GM21360 (cell line): ENCODE data around the gene COG2.
"Not testable (repeated sequence)": the region's sequence is repeated elsewhere in the genome, so short reads cannot be mapped to it uniquely, and the experiment has no call there.

Experiments used
- ATAC-seq: cut with Tn5 transposase; IDR thresholded peaks from one replicate; pipeline ENCODE4 v1.9.1; 2021; ENCODE audit warnings: mild to moderate bottlenecking, moderate library complexity; ENCODE audit not compliant: unreplicated experiment

Gene COG2

GRCh38 chr1:230674581-230674980, 32.3 kb downstream of the COG2 start:
- ATAC-seq = no peak

GRCh38 chr1:230677200-230677599, 34.9 kb downstream of the COG2 start:
- no peak for ATAC-seq

DNA sequence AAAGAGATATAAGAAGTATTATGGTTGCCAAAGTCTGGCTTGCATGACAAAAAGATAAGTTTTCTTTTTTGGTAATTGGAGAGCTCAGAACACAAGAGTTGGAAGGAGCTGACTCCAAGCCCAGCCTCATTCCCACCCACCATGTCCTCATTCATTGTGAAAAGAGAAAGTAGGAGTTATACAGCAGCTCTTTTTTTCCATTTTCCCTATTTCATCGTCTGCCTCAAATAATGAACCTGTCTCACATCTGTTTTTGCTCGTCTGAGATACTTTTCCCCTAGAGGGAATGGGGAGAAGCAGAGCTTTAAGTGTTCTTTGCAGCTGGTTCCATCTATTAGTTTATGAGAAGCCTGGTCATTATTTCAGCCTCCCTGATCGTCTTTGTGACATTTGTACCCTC, 36.9 kb downstream of the COG2 start:
- ATAC-seq = no peak

- ATAC-seq = no peak
Observed at GRCh38 chr1:230679825-230680224, 37.5 kb downstream of the COG2 start.

DNA sequence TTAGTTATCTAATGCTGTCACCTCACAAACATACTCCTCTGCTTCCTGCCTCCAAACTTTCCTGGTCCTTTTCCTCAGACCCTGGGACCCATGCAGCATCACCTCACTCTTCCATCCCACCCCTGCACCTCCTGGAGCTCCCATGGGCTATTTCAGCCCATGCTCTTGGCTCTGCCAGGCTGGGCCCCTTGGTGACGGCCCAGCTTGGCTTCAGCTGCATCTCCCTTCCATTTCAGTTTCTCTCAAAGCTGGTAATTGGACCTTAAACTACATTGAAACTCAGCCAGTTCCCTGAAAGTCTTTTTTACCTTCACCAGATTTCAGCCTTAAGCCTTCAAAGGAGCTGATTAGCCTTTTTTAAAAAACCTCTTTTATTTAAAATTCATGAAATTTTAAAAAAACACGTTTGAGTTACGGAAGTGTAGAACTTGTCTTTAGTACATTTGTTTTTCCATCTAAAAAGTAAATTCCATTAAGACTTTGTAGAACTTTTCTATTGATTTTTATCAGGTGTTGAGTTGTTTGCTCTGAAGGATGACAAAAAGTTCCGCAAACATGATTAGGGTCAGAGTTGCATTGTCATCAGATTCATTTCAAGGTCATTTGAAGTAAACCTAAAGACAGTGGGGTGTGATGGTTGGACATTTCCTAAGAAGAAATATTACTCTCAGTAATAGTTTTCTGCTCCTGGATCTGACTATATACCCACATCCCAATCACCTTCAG, 38.2 kb downstream of the COG2 start:
- ATAC-seq = no peak

DNA sequence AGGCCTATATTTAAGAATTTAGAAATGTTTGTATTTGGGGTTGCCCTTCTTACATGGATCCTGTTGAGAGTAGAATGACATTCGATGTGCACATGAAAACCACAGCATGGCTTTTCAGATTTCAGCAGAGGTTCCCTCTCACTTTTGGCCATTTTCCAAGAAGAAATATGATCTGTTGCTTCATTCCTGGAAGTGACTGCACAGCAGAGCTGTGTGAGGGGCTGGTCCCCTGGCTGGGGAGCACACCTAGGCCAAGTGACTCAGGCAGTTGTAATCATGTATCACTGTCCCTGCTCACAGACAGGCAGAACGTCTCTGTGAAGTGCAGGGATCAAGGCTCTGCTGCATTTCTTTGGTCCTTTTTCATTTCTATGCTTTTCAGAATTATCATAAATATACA, 39.3 kb downstream of the COG2 start:
- no peak for ATAC-seq

- ATAC-seq = no peak
Observed at GRCh38 chr1:230682274-230682673, 40.0 kb downstream of the COG2 start.

GRCh38 chr1:230682882-230683610, 40.8 kb downstream of the COG2 start:
- ATAC-seq = no peak

- ATAC-seq = no peak
Observed at GRCh38 chr1:230684146-230684545, 41.9 kb downstream of the COG2 start.

DNA sequence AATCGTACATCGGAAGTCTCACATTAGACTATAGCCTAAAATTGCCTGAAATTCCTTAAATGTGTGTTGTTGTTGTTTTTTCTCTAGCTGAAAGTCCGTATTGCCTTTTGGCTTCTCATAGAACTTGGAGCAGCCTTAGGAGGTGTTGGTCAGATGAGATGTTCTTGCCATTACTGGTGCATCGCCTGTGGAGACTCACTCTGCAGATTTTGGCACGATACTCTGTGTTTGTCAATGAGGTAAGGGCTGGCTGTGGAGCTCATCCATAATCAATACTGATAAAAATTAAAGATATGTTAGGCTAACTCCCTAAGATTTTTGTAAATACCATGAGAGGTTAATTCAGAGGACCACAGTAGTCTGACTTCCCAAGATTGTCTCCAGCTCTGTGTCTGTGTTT, 42.7 kb downstream of the COG2 start:
- no peak for ATAC-seq

- ATAC-seq = no peak
Observed at GRCh38 chr1:230686747-230687146, 44.5 kb downstream of the COG2 start.

DNA sequence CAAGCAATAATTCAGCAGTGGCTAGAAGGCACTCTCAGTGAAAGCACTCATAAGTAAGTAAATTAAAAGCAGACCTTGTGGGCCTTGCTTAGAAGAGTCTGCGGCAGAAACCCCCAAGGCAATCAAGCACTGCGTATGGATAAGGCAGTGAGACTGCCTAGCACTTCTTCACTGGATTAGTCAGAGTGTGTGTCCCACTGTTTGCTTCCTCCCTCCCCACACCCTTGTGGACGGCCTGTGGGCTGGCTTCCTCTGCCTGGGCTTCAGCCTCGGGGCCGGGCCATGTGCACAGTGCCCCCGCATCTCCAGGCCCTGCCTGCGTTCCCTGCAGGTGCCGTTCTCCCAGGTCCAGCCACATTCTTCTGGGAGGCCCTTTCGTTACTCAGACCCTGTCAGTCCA, 47.8 kb downstream of the COG2 start:
- ATAC-seq = no peak

GRCh38 chr1:230691615-230692014, 49.3 kb downstream of the COG2 start:
- no peak for ATAC-seq

- no peak for ATAC-seq
Observed at GRCh38 chr1:230693221-230693620, 50.9 kb downstream of the COG2 start.

DNA sequence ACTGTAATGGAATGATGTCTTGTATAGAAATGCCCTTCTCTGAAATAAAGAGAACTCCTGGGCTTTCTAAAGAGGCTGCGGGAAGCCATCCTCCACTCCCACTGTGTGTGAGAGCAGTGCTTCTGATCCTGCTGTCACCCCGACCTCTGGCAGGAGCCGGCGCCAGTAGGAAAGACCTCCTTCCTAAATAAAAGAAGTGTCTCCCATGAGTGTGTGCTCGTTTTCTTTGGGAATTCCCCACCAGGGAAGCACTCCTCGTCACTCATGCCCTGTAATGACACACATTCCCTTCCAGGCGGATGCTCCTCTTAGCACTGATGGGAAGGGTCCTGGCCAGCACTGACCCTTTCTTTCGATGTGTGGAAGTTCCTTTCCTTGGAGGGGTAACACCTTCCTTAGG, 51.5 kb downstream of the COG2 start:
- no peak for ATAC-seq

DNA sequence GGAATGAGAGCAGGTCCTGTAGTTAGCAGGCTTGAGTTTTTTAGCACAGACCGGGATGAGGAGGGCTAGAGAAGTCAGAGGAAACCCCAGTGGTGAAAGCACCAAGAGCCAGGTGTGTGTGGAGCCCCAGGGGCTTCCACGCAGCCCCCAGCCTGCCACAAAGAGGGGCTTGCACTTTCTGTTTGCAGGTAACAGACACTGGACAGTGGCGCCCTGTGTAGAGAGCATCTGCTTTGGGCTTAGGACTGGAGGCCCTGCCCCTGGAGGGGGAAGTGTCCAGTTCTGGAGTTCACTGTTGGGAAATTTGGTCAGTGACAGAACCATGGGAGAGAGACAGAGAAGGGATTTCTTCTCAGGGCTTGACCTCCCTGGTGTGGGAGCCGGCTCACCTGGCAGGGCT, 52.2 kb downstream of the COG2 start:
- ATAC-seq = no peak

- no peak for ATAC-seq
Observed at GRCh38 chr1:230694991-230695390, 52.7 kb downstream of the COG2 start.

- ATAC-seq = no peak
Observed at GRCh38 chr1:230696218-230696617, 53.9 kb downstream of the COG2 start.

GRCh38 chr1:230696722-230697437, 54.6 kb downstream of the COG2 start:
- ATAC-seq = no peak

DNA sequence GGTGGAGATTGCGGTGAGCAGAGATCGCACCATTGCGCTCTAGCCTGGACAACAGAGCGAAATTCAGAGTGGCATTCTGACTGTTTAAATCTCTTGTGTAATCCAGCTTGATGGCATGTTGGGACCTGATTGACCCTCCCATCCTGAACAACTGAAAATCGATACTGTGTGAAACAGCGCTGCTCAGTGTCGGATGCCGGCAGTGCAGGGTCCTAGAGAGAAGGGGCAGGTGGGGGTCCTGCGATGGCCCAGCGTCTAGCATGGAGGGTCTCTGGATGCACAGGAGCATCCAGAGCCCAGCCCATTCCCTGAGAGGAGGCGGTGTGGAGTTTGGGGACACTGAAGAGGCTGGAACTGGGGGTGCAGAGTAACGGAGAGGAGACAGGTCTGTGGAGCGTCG, 55.8 kb downstream of the COG2 start:
- no peak for ATAC-seq

GRCh38 chr1:230698964-230699363, 56.7 kb downstream of the COG2 start:
- not testable (repeated sequence) for ATAC-seq

GRCh38 chr1:230699716-230700115, 57.4 kb downstream of the COG2 start:
- ATAC-seq = no peak
